NT2/D1 (cell line): ENCODE results near the gene MAGEB1.

Source experiments
- DNase-seq: peaks from one replicate; pipeline ENCODE4 v3.0.0-alpha.2; 2011; ENCODE audit warnings: low read depth, low spot score
- H3K27me3 ChIP-seq: 2 replicates; pipeline ENCODE4 v1.6.0; 2011; ENCODE audit warnings: mild to moderate bottlenecking; ENCODE audit not compliant: insufficient read length, insufficient read depth
- H3K36me3 ChIP-seq: 2 replicates; pipeline ENCODE4 v1.6.1; 2011; ENCODE audit warnings: mild to moderate bottlenecking, low read length, mixed read lengths; ENCODE audit not compliant: insufficient read depth, insufficient read length
- H3K4me1 ChIP-seq: 2 replicates; pipeline ENCODE4 v1.5.1; 2011; ENCODE audit not compliant: insufficient read depth, insufficient read length
- H3K4me3 ChIP-seq: 2 replicates; pipeline ENCODE4 v1.5.1; 2011; ENCODE audit warnings: low read depth; ENCODE audit not compliant: insufficient read length
- H3K9ac ChIP-seq: 2 replicates; pipeline ENCODE4 v1.6.0; 2011; ENCODE audit warnings: low read depth; ENCODE audit not compliant: insufficient read length
- H3K9me3 ChIP-seq: 2 replicates; pipeline ENCODE4 v1.5.1; 2011; ENCODE audit warnings: mild to moderate bottlenecking, low read length; ENCODE audit not compliant: insufficient read depth
- SUZ12 ChIP-seq: IDR thresholded peaks from 2 replicates; pipeline ENCODE4 v1.6.1; 2011; ENCODE audit not compliant: insufficient read length, insufficient read depth; ENCODE audit errors: extremely low read depth
- YY1 ChIP-seq: IDR thresholded peaks from 2 replicates; pipeline ENCODE4 v1.6.1; 2011; ENCODE audit not compliant: insufficient read length, insufficient read depth
- ZNF274 ChIP-seq: IDR thresholded peaks from 2 replicates; pipeline ENCODE4 v1.6.1; 2011; ENCODE audit warnings: mild to moderate bottlenecking, low read depth, low read length

Gene MAGEB1

GRCh38 chrX:30228526-30228925 lies 18.4 kb upstream of the MAGEB1 start:
- no peaks in the 10 kb centered on the region for H3K9me3 ChIP-seq
- no peaks in the 10 kb centered on the region for H3K4me1 ChIP-seq
- H3K4me3 ChIP-seq: no peak overlapping the region
- H3K36me3 ChIP-seq: no peaks in the 10 kb centered on the region
- H3K27me3 ChIP-seq: no peaks in the 10 kb centered on the region
- TF ChIP-seq ZNF274: no peak
- no peak for TF ChIP-seq SUZ12
- TF ChIP-seq YY1: no peak
- no peak overlapping the region for H3K9ac ChIP-seq
- peak; percentile 76 for DNase-seq

DNA sequence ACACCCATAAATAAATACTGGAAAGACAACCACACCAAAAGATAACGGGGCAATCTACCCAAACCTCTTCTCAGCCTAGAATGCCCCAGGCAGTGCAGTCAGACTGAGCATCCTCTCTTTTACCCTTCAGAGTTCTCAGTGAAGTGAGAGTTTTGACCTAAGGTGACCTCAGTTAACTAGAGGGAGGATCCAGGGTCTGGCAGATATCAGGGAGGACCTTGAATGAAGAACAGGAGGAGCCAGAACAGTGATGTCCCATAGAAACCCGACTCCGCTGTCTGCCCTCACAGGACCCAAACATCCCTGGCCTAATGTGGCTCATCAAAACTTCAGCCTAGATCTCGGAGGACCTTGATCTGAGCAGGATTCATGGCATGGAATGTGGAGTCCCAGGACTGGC lies 16.6 kb upstream of the MAGEB1 start, which contains the start of gene MAGEB3:
TSS of gene MAGEB3 (plus strand) at position 263 of the 400 bp plus-strand sequence. CDS start 5,268 bp downstream, outside the sequence.
- no peaks in the 10 kb centered on the region for H3K9me3 ChIP-seq
- TF ChIP-seq YY1: no peak
- no peaks in the 10 kb centered on the region for H3K4me1 ChIP-seq
- no peaks in the 10 kb centered on the region for H3K27me3 ChIP-seq
- no peaks in the 10 kb centered on the region for H3K36me3 ChIP-seq
- DNase-seq: no peak
- no peak within 1 kb of the TSS for H3K4me3 ChIP-seq
- H3K9ac ChIP-seq: no peak within 1 kb of the TSS

DNA sequence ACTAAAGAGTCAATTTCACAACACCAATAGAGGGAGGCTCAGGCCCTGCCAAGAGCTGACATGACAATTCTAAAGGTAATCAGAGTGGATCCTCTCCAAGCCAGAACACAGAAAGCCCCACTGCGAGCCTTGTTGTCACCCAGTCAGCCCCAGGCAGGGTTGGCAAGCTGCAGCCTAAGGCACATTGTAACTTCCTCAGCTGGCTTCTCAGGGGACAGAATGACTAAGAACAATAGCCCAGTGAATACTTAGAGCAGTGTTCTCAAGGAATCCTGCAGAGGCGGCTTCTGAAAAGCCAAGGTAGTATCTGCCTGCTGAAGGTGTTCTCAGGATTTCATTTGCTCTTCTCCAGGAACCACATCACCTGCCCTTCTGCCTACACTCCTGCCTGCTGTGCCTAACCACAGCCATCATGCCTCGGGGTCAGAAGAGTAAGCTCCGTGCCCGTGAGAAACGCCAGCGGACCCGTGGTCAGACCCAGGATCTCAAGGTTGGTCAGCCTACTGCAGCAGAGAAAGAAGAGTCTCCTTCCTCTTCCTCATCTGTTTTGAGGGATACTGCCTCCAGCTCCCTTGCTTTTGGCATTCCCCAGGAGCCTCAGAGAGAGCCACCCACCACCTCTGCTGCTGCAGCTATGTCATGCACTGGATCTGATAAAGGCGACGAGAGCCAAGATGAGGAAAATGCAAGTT lies 5.1 kb upstream of the MAGEB1 start, which contains the start of gene MAGEB4:
TSS of gene MAGEB4 (plus strand) at position 277 of the 692 bp plus-strand sequence. CDS start at position 413, 136 bp downstream.
- TF ChIP-seq ZNF274: no peak
- no peak for TF ChIP-seq YY1
- no peak for TF ChIP-seq SUZ12
- Histone ChIP-seq H3K9ac (no peak within 1 kb of the TSS), H3K9me3 (peaks cover 3% of the 10 kb centered on the region; the same call in 1 of the 2 replicates), H3K36me3 (no peaks in the 10 kb centered on the region), H3K4me1 (peaks cover 2% of the 10 kb centered on the region), H3K27me3 (no peaks in the 10 kb centered on the region), H3K4me3 (no peak within 1 kb of the TSS)
- no peak for DNase-seq

GRCh38 chrX:30248854-30249253 lies 1.9 kb downstream of the MAGEB1 start:
- Histone ChIP-seq H3K9me3 (peaks cover 9% of the 10 kb centered on the region; the same call in 1 of the 2 replicates), H3K9ac (no peak overlapping the region), H3K27me3 (no peaks in the 10 kb centered on the region), H3K4me1 (no peaks in the 10 kb centered on the region), H3K36me3 (no peaks in the 10 kb centered on the region), H3K4me3 (no peak overlapping the region)
- TF ChIP-seq ZNF274: no peak
- TF ChIP-seq SUZ12: no peak
- TF ChIP-seq YY1: no peak
- no peak for DNase-seq

DNA sequence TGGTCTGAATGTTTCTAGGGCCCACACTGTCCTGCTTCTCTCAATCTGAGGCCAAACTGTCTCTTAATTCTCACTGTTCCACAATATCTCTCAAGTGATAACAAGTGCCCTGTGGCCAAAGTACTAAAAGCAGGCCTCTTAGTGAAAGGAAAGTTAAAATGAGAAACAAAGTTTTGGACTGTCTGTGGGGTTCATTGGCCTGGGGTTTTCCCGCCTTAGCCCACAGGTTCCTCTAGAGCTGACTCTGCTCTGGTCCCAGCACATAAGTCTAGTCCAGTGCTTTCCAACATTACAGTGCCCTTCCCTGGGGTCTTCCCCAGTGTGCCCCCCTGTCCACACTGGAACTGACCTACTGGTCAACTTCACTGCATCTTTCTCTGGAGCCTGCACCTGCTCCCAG lies 6.3 kb downstream of the MAGEB1 start:
- DNase-seq: no peak
- Histone ChIP-seq H3K4me3 (no peak overlapping the region), H3K9me3 (peaks cover 20% of the 10 kb centered on the region; the same call in 1 of the 2 replicates), H3K4me1 (no peaks in the 10 kb centered on the region), H3K9ac (no peak overlapping the region), H3K36me3 (no peaks in the 10 kb centered on the region), H3K27me3 (no peaks in the 10 kb centered on the region)
- no peak for TF ChIP-seq ZNF274

DNA sequence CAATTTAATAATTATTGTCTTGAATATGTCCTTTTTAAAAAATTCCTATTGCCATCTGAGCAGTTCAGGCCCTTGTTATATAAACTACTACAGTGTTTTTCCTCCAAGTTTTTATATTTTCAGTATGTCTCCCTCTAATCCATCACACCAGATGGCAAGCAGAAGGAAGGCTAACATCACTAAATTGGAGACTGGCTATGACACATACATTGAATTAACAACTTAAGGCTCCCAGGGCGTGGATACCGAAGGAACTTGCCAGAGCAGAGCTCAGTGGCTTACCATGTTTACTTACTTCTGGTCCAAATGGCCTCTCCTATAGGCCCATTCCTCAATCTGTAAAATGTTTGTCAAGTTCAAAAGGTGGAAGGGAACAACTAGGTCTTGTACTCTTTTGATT lies 13.0 kb downstream of the MAGEB1 start:
- no peak overlapping the region for H3K4me3 ChIP-seq
- no peak overlapping the region for H3K9ac ChIP-seq
- no peaks in the 10 kb centered on the region for H3K27me3 ChIP-seq
- TF ChIP-seq YY1 (no peak), SUZ12 (no peak), ZNF274 (no peak)
- H3K4me1 ChIP-seq: no peaks in the 10 kb centered on the region
- no peaks in the 10 kb centered on the region for H3K36me3 ChIP-seq
- no peak for DNase-seq
- peaks cover 15% of the 10 kb centered on the region; the same call in 1 of the 2 replicates for H3K9me3 ChIP-seq

- H3K4me1 ChIP-seq: no peaks in the 10 kb centered on the region
- H3K9me3 ChIP-seq: peaks cover 10% of the 10 kb centered on the region; the same call in 1 of the 2 replicates
- DNase-seq: no peak
- no peak overlapping the region for H3K9ac ChIP-seq
- H3K36me3 ChIP-seq: no peaks in the 10 kb centered on the region
- H3K27me3 ChIP-seq: no peaks in the 10 kb centered on the region
- no peak overlapping the region for H3K4me3 ChIP-seq
- TF ChIP-seq SUZ12: no peak
- TF ChIP-seq YY1: no peak
- TF ChIP-seq ZNF274: no peak
Measured at GRCh38 chrX:30261012-30261411, 14.1 kb downstream of the MAGEB1 start.
